GM13976 (cell line): ENCODE measurements around the gene TRIB2.

Source experiments
- DNase-seq: peaks from one replicate; pipeline ENCODE4 v3.0.0; 2012; ENCODE audit warnings: low spot score
- CTCF ChIP-seq: IDR thresholded peaks from 2 replicates; pipeline ENCODE4 v1.5.1; 2012; ENCODE audit warnings: borderline replicate concordance, mild to moderate bottlenecking; ENCODE audit not compliant: insufficient read depth; ENCODE audit errors: extremely low read depth, missing control alignments, control extremely low read depth
- in situ Hi-C: fragments of 300-500 bp; cut with MboI; formaldehyde crosslinking; loops from one replicate; pipeline ENCODE4 v1.12.0; 2022; ENCODE audit warnings: low sequenced_read_pairs, mixed read lengths, inconsistent platforms; ENCODE audit not compliant: unreplicated experiment

Gene TRIB2

DNA sequence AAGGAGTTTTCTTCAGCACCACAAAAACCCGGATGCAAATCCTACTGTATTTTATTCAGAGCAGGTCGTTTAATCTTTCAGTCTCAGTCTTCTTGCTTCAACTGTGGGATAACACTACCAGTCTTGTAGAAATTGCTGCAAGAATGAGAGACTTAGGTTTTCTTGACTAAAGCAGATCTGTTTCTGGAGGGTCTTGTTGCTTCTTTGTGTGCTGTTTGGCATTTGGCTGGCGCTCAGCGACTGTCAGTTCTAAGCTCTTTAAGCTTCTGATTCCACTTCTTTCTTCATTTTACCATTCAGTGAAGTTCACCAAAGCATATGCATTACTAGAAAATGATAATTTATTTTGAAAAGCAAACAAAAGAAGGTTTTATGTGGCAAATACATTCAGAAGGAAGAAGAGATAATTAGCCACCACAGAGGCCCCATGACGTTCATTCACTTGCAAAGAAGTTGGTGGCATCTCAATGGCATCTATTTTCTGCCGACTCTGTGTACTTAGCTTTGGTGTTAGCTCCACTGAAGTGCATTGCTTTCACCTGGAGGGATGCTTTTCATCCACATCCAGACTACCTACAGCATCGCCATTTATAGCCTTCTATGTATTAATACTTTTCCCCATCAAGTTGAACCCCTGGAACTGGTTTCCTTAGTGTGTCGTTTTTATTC, 53.7 kb downstream of the TRIB2 start:
- in situ Hi-C loops: no loop called here

DNA sequence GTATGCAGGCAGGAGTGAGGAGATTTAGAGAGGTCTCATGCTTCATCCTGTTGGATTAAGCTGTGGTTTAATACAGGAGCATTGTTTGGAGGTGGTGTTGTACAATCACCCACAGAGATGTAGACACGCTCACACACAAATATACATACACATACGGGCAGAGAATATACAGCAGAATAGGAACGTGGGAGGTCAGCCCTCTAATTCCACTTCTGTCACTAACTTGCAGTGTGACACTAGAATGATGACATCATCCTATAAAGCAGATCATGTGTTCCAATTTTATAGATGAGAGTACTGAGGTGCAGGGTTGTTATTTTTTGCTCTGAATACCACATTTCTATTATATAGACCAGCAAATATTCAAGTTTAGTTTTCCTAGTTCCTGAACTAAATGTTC, 54.4 kb downstream of the TRIB2 start:
- TF ChIP-seq CTCF: no peak
- in situ Hi-C loops: no loop called here
- DNase-seq: no peak

More for the DNA sequence above, 53.7 kb downstream of the TRIB2 start:
- DNase-seq: no peak
- TF ChIP-seq CTCF: no peak

- TF ChIP-seq CTCF: no peak
- in situ Hi-C loops: no loop called here
- DNase-seq: no peak
Observed at GRCh38 chr2:12773586-12774394, 57.1 kb downstream of the TRIB2 start.

DNA sequence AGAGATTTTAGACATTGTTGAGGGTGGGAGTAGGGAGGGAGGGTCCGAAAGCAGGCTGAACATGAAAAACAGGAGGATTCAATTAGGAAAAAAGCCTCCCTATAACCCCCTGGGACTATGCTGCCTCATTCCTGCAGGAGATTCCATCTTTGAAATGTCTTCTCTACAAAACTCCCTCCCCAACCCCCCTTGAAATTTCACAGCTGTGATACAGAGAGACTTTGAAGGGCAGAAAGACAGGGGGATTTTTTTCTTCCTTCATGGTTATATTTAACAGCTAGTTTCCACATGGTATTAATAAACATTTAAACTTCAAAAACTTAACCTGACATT, 57.6 kb downstream of the TRIB2 start:
- TF ChIP-seq CTCF: no peak
- in situ Hi-C loops: no loop called here
- DNase-seq: no peak

- TF ChIP-seq CTCF: no peak
- in situ Hi-C loops: no loop called here
- no peak for DNase-seq
Observed at GRCh38 chr2:12776521-12776961, 59.8 kb downstream of the TRIB2 start.

DNA sequence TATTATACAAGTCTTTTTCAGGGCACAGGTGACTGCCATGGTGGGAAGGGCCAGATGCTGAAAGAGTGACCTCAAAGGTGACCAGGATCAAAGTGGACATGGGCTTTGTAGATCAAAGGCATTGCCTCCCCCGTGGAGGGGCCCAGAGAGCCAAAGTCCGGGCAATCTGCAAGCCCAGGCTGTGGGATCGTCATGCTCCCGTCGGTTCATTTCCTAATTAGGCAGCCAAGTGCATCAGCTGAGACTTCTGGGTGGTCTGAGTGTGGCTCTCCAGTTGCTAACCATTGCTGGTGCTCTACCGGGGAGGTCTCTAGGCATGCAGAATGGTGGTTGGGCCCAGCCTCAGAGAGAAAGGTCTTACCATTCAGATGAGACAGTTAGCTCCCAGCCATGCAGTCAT, 61.6 kb downstream of the TRIB2 start:
- TF ChIP-seq CTCF: no peak
- no peak for DNase-seq
- in situ Hi-C loops: no loop called here
